Neural cell (in vitro differentiated cells): ENCODE data around the gene TRMU. TPM values are rescaled to one million over a fixed set of nuclear protein-coding genes. Genes with fewer than 3 reads are reported as not detected.

Experiments used
- H2AFZ ChIP-seq: fragments of 200-600, 300-800 bp; sonication (generic), shearing (Covaris generic); 2 replicates; pipeline ENCODE4 v1.6.0; 2014; ENCODE audit warnings: low read depth, mild to moderate bottlenecking, antibody characterized with exemption, low read length, moderate library complexity
- H3F3A ChIP-seq: fragments of 200-600 bp; shearing (Covaris generic); 2 replicates; pipeline ENCODE4 v1.6.1; 2016; ENCODE audit warnings: mild to moderate bottlenecking, moderate library complexity, mixed read lengths, antibody characterized with exemption, low read length; ENCODE audit not compliant: insufficient read depth, poor library complexity, severe bottlenecking
- H3K27ac ChIP-seq: fragments of 200-600, 300-800 bp; sonication (generic), shearing (Covaris generic); 2 replicates; pipeline ENCODE4 v1.5.1; 2014; ENCODE audit warnings: mild to moderate bottlenecking, low read length, moderate library complexity
- H3K27me3 ChIP-seq: fragments of 300-800, 200-600 bp; sonication (generic), shearing (Covaris generic); 2 replicates; pipeline ENCODE4 v1.6.0; 2014; ENCODE audit warnings: mild to moderate bottlenecking, low read depth, low read length, moderate library complexity; ENCODE audit not compliant: insufficient read depth
- H3K36me3 ChIP-seq: fragments of 300-800, 200-600 bp; sonication (generic), shearing (Covaris generic); 2 replicates; pipeline ENCODE4 v1.5.1; 2014; ENCODE audit warnings: mild to moderate bottlenecking, antibody characterized with exemption, low read length, moderate library complexity; ENCODE audit not compliant: insufficient read depth
- H3K4me2 ChIP-seq: fragments of 300-800, 200-600 bp; sonication (generic), shearing (Covaris generic); 2 replicates; pipeline ENCODE4 v1.6.0; 2014; ENCODE audit warnings: mild to moderate bottlenecking, low read length
- H3K4me3 ChIP-seq: fragments of 300-800, 200-600 bp; sonication (generic), shearing (Covaris generic); 2 replicates; pipeline ENCODE4 v1.5.1; 2014; ENCODE audit warnings: mild to moderate bottlenecking, low read length, moderate library complexity
- H3K79me2 ChIP-seq: fragments of 200-600 bp; shearing (Covaris generic); replicated peaks from 2 replicates; pipeline ENCODE4 v1.6.0; 2014; ENCODE audit warnings: mild to moderate bottlenecking, low read length, moderate library complexity; ENCODE audit not compliant: insufficient read depth
- H3K9ac ChIP-seq: fragments of 300-800, 200-600 bp; sonication (generic), shearing (Covaris generic); 2 replicates; pipeline ENCODE4 v1.6.1; 2016; ENCODE audit warnings: mild to moderate bottlenecking, low read length, mixed read lengths
- H3K9me2 ChIP-seq: fragments of 200-600 bp; shearing (Covaris generic); 2 replicates; pipeline ENCODE4 v1.6.1; 2016; ENCODE audit warnings: mild to moderate bottlenecking, low read length, mixed read lengths; ENCODE audit not compliant: insufficient read depth
- H3K9me3 ChIP-seq: fragments of 200-600, 300-800 bp; sonication (generic), shearing (Covaris generic); 2 replicates; pipeline ENCODE4 v1.6.1; 2016; ENCODE audit warnings: mild to moderate bottlenecking, mixed run types, low read length, moderate library complexity, mixed read lengths
- H4K20me1 ChIP-seq: fragments of 200-600 bp; shearing (Covaris generic); 2 replicates; pipeline ENCODE4 v1.6.1; 2016; ENCODE audit warnings: mild to moderate bottlenecking, mixed run types; ENCODE audit not compliant: insufficient read depth
- EP300 ChIP-seq: fragments of 450-650 bp; conservative IDR thresholded peaks from 2 replicates; pipeline ENCODE4 v1.6.1; 2014; ENCODE audit warnings: antibody characterized with exemption, mild to moderate bottlenecking, moderate library complexity; ENCODE audit not compliant: poor library complexity, severe bottlenecking
- EZH2 ChIP-seq: fragments of 200-600, 300-800 bp; shearing (Covaris generic), sonication (generic); IDR thresholded peaks from 2 replicates; pipeline ENCODE4 v1.6.1; 2014; ENCODE audit warnings: antibody characterized with exemption, low read length, borderline replicate concordance, mild to moderate bottlenecking; ENCODE audit not compliant: insufficient read depth, poor library complexity, severe bottlenecking
- MXI1 ChIP-seq: fragments of 450-650 bp; conservative IDR thresholded peaks from 2 replicates; pipeline ENCODE4 v1.6.1; 2014; ENCODE audit warnings: antibody characterized with exemption, mild to moderate bottlenecking; ENCODE audit not compliant: poor library complexity, severe bottlenecking
- POLR2AphosphoS5 ChIP-seq: IDR thresholded peaks from 2 replicates; pipeline ENCODE4 v1.6.1; 2012
- RAD21 ChIP-seq: fragments of 450-650 bp; conservative IDR thresholded peaks from 2 replicates; pipeline ENCODE4 v1.6.1; 2014; ENCODE audit warnings: antibody characterized with exemption, mild to moderate bottlenecking, moderate library complexity
- SMC3 ChIP-seq: fragments of 450-650 bp; conservative IDR thresholded peaks from 2 replicates; pipeline ENCODE4 v1.6.1; 2014; ENCODE audit warnings: antibody characterized with exemption, mild to moderate bottlenecking, moderate library complexity; ENCODE audit not compliant: poor library complexity
- TAF1 ChIP-seq: IDR thresholded peaks from 2 replicates; pipeline ENCODE4 v1.6.1; 2012; ENCODE audit warnings: low read depth
- polyA plus RNA-seq: library from polyadenylated mRNA; depleted of rRNA; stranded (reverse); fragments of >200 nt; gene quantifications from 2 replicates; pipeline ENCODE4 v1.2.3, GENCODE V29; 2014
- TF ChIP-seq, protein P1 (sequence below): fragments of 450-650 bp; IDR thresholded peaks from 2 replicates; pipeline ENCODE4 v1.5.1; 2014; ENCODE audit warnings: antibody characterized with exemption, mild to moderate bottlenecking, moderate library complexity; ENCODE audit not compliant: poor library complexity, severe bottlenecking
- TF ChIP-seq, protein P2 (sequence below): IDR thresholded peaks from 2 replicates; pipeline ENCODE4 v1.6.1; 2012; ENCODE audit warnings: borderline replicate concordance

The TRMU gene
- polyA plus RNA-seq, 1 donor from 2014 or later = 72.9 TPM

DNA sequence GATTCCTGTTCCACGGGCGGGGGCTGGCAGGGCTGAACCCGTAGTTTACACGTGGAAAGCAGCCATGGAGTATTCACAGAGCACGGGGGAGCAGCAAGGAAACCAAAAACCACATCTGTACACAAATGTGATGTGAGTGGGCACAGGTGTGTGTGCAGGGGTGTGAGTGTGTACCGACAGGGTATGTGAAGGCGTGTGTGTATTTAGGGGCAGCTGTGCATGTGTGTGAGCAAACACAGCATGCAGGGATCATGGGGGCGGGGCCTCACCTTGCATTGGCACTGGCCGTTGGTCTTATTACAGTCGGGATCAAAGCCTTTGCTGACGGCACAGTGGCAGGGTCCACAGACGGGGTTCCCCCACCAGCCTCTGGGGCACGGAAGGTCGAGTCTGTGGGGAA is 58.4 kb downstream of the TRMU start:
- Histone ChIP-seq H3K27ac (no peak overlapping the region), H4K20me1 (no peaks in the 10 kb centered on the region), H3K4me2 (no peak overlapping the region), H3K27me3 (no peaks in the 10 kb centered on the region), H2AFZ (no peak overlapping the region), H3K4me3 (no peak overlapping the region), H3K9me3 (no peaks in the 10 kb centered on the region), H3F3A (no peaks in the 10 kb centered on the region), H3K9me2 (no peaks in the 10 kb centered on the region), H3K79me2 (no peaks in the 10 kb centered on the region), H3K36me3 (no peaks in the 10 kb centered on the region), H3K9ac (no peak overlapping the region)
- TF ChIP-seq EP300 = no peak
- TF ChIP-seq POLR2AphosphoS5 = no peak
- TF ChIP-seq EZH2 = no peak
- TF ChIP-seq TAF1 = no peak
- no peak for TF ChIP-seq SMC3
- TF ChIP-seq, protein P1, sequence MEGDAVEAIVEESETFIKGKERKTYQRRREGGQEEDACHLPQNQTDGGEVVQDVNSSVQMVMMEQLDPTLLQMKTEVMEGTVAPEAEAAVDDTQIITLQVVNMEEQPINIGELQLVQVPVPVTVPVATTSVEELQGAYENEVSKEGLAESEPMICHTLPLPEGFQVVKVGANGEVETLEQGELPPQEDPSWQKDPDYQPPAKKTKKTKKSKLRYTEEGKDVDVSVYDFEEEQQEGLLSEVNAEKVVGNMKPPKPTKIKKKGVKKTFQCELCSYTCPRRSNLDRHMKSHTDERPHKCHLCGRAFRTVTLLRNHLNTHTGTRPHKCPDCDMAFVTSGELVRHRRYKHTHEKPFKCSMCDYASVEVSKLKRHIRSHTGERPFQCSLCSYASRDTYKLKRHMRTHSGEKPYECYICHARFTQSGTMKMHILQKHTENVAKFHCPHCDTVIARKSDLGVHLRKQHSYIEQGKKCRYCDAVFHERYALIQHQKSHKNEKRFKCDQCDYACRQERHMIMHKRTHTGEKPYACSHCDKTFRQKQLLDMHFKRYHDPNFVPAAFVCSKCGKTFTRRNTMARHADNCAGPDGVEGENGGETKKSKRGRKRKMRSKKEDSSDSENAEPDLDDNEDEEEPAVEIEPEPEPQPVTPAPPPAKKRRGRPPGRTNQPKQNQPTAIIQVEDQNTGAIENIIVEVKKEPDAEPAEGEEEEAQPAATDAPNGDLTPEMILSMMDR = no peak
- TF ChIP-seq, protein P2, sequence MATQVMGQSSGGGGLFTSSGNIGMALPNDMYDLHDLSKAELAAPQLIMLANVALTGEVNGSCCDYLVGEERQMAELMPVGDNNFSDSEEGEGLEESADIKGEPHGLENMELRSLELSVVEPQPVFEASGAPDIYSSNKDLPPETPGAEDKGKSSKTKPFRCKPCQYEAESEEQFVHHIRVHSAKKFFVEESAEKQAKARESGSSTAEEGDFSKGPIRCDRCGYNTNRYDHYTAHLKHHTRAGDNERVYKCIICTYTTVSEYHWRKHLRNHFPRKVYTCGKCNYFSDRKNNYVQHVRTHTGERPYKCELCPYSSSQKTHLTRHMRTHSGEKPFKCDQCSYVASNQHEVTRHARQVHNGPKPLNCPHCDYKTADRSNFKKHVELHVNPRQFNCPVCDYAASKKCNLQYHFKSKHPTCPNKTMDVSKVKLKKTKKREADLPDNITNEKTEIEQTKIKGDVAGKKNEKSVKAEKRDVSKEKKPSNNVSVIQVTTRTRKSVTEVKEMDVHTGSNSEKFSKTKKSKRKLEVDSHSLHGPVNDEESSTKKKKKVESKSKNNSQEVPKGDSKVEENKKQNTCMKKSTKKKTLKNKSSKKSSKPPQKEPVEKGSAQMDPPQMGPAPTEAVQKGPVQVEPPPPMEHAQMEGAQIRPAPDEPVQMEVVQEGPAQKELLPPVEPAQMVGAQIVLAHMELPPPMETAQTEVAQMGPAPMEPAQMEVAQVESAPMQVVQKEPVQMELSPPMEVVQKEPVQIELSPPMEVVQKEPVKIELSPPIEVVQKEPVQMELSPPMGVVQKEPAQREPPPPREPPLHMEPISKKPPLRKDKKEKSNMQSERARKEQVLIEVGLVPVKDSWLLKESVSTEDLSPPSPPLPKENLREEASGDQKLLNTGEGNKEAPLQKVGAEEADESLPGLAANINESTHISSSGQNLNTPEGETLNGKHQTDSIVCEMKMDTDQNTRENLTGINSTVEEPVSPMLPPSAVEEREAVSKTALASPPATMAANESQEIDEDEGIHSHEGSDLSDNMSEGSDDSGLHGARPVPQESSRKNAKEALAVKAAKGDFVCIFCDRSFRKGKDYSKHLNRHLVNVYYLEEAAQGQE = no peak
- TF ChIP-seq MXI1 = no peak
- TF ChIP-seq RAD21 = no peak

DNA sequence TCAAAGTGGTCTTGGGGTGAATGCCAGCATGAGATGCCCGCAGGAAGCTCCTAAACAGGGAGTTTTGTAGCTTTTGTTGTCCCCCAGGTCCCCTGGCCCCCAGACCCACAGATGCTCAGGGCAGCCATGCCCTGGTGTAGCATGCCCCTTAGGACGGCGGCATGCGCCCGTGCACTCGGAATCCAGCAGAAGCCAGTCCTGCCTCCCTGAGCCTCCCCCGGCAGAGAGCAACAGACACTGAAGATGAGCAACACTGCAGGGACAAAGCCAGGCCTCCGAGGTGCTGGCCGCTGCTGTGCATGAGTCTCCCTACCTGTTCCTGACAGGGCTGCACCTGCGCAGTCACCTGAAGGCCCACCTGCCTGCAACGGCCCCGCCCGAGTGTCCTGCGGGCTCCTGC is 59.1 kb downstream of the TRMU start:
- Histone ChIP-seq H3K27me3 (no peaks in the 10 kb centered on the region), H4K20me1 (no peaks in the 10 kb centered on the region), H3K4me3 (no peak overlapping the region), H3K9ac (no peak overlapping the region), H3F3A (no peaks in the 10 kb centered on the region), H2AFZ (no peak overlapping the region), H3K36me3 (no peaks in the 10 kb centered on the region), H3K79me2 (no peaks in the 10 kb centered on the region), H3K4me2 (no peak overlapping the region), H3K9me2 (no peaks in the 10 kb centered on the region), H3K9me3 (no peaks in the 10 kb centered on the region), H3K27ac (no peak overlapping the region)
- TF ChIP-seq MXI1 (no peak), SMC3 (no peak), EP300 (no peak), EZH2 (no peak), POLR2AphosphoS5 (no peak), TAF1 (no peak), RAD21 (no peak)
- TF ChIP-seq, protein P1 = no peak
- TF ChIP-seq, protein P2 = no peak
